ENCODE measurements around the gene TESK2.

DNA sequence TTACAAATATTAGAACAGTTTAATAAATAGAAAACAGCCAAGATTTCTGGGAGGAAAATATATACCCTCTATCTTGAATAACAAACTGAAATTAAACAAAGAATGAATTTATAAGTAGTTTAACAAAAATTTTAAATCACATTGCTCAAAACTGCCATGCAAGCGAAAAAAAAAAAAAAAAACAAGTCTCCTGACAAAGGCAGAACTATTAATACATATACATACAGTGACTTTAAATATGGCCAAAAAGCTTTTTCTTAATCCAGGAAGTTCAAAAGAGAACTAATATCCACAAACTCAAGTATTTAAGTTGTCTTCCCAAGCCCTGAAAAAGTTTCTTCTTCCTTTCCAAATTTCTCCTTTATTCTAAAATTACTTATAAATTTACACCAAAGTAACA lies 87.2 kb downstream of the TESK2 start:
- TF ChIP-seq EZH2phosphoT487 (IDR thresholded peaks at IDR 0.05; ENCODE audit: borderline replicate concordance, low read depth) (no peak), JUND (IDR thresholded peaks at IDR 0.05) (no peak)
- TF ChIP-seq, protein P1, sequence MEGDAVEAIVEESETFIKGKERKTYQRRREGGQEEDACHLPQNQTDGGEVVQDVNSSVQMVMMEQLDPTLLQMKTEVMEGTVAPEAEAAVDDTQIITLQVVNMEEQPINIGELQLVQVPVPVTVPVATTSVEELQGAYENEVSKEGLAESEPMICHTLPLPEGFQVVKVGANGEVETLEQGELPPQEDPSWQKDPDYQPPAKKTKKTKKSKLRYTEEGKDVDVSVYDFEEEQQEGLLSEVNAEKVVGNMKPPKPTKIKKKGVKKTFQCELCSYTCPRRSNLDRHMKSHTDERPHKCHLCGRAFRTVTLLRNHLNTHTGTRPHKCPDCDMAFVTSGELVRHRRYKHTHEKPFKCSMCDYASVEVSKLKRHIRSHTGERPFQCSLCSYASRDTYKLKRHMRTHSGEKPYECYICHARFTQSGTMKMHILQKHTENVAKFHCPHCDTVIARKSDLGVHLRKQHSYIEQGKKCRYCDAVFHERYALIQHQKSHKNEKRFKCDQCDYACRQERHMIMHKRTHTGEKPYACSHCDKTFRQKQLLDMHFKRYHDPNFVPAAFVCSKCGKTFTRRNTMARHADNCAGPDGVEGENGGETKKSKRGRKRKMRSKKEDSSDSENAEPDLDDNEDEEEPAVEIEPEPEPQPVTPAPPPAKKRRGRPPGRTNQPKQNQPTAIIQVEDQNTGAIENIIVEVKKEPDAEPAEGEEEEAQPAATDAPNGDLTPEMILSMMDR (IDR thresholded peaks at IDR 0.05) = no peak
